HCT116 (cell line): ENCODE measurements around the gene CYP3A4. TPM values are rescaled to one million over a fixed set of nuclear protein-coding genes. Genes with fewer than 3 reads are reported as not detected.

Experiments
- ATAC-seq: fragments of 200-7000 bp; cut with Tn5 transposase; 2 replicates; pipeline ENCODE4 v1.9.1; 2020; ENCODE audit warnings: mild to moderate bottlenecking, moderate library complexity
- BruUV-seq: library from RNA; stranded (reverse); fragments of 400-500 nt; replicated peaks from 2 replicates; lab custom pipeline; 2021; lab: Mats Ljungman, UMichigan
- CTCF ChIA-PET: fragments of 300-600 bp; sonication (Branson Sonifier 250); formaldehyde crosslinking; loops from one replicate; lab custom pipeline; 2021; ENCODE audit warnings: antibody characterized with exemption; lab: Charles Lee
- POLR2A ChIA-PET: fragments of 300-600, 350-600 bp; sonication (Branson Sonifier 250); formaldehyde crosslinking; loops from one replicate; lab custom pipeline; 2021; ENCODE audit warnings: antibody characterized with exemption; lab: Charles Lee
- RAD21 ChIA-PET, 2 experiments: fragments of 300-600 bp; sonication (Branson Sonifier 250); formaldehyde crosslinking; loops; one replicate each; lab custom pipeline; 2023; ENCODE audit warnings: low total read pairs in 2 of 2; ENCODE audit not compliant: uncharacterized antibody in 2 of 2, unreplicated experiment in 2 of 2, low non-redundant PET in 1 of 2; lab: Charles Lee
- DNase-seq: peaks from one replicate; pipeline ENCODE4 v3.0.0-alpha.2; 2010; ENCODE audit warnings: low read depth, low spot score
- H2AFZ ChIP-seq: fragments of 200-600 bp; shearing (Covaris generic), sonication (generic); 2 replicates; pipeline ENCODE4 v1.6.1; 2017; ENCODE audit warnings: low read depth, mixed run types, mixed read lengths, antibody characterized with exemption, low read length; ENCODE audit not compliant: poor library complexity, severe bottlenecking
- H3K27ac ChIP-seq: 2 replicates; pipeline ENCODE4 v1.5.1; 2012; ENCODE audit warnings: low read depth, low read length
- H3K27me3 ChIP-seq: fragments of 200-600 bp; sonication (generic); 2 replicates; pipeline ENCODE4 v1.6.1; 2016; ENCODE audit warnings: mixed run types, low read length, mixed read lengths; ENCODE audit not compliant: insufficient read depth
- H3K36me3 ChIP-seq, 2 experiments: fragments of 200-500 bp in 1 of 2; fragments of 200-600 bp in 1 of 2; sonication (Bioruptor generic) in 1 of 2; sonication (generic) in 1 of 2; 2 replicates each; pipeline versions ENCODE4 v1.5.1 to v1.6.1; 2014 to 2016; ENCODE audit warnings: low read length in 2 of 2, inconsistent platforms in 1 of 2, mixed read lengths in 1 of 2, mixed run types in 1 of 2; ENCODE audit not compliant: insufficient read depth in 2 of 2, control insufficient read depth in 1 of 2
- H3K4me1 ChIP-seq, 2 experiments: fragments of 200-600 bp in 1 of 2; sonication (generic) in 1 of 2; 2 replicates each; pipeline versions ENCODE4 v1.5.1 to v1.6.1; 2012 to 2017; ENCODE audit warnings: low read length in 2 of 2, inconsistent platforms in 1 of 2, mild to moderate bottlenecking in 1 of 2, mixed read lengths in 1 of 2, mixed run types in 1 of 2, moderate library complexity in 1 of 2; ENCODE audit not compliant: insufficient read depth in 2 of 2, control insufficient read depth in 1 of 2
- H3K4me2 ChIP-seq: fragments of 200-600 bp; sonication (generic); 2 replicates; pipeline ENCODE4 v1.6.1; 2017; ENCODE audit warnings: mixed run types, low read length, mixed read lengths
- H3K4me3 ChIP-seq, 2 experiments: fragments of 200-600 bp in 1 of 2; sonication (generic) in 1 of 2; replicated peaks in 1 of 2; 2 replicates each; pipeline ENCODE4 v1.5.1; 2011 to 2016; ENCODE audit warnings: low read length in 2 of 2, control low read depth in 1 of 2, low read depth in 1 of 2, mild to moderate bottlenecking in 1 of 2, mixed read lengths in 1 of 2, mixed run types in 1 of 2
- H3K79me2 ChIP-seq: fragments of 200-600 bp; sonication (generic); 2 replicates; pipeline ENCODE4 v1.6.1; 2017; ENCODE audit warnings: mild to moderate bottlenecking, mixed run types, low read length, moderate library complexity, mixed read lengths; ENCODE audit not compliant: insufficient read depth
- H3K9ac ChIP-seq: fragments of 200-600 bp; sonication (generic); 2 replicates; pipeline ENCODE4 v1.6.1; 2016; ENCODE audit warnings: low read length, mixed read lengths
- H3K9me2 ChIP-seq: fragments of 200-600 bp; sonication (generic), shearing (Covaris generic); 2 replicates; pipeline ENCODE4 v1.6.1; 2017; ENCODE audit warnings: mixed run types, mild to moderate bottlenecking, moderate library complexity; ENCODE audit not compliant: insufficient read depth
- H3K9me3 ChIP-seq, 2 experiments: fragments of 200-500 bp in 1 of 2; fragments of 200-600 bp in 1 of 2; sonication (Bioruptor generic) in 1 of 2; sonication (generic) in 1 of 2; 2 replicates each; pipeline ENCODE4 v1.6.1; 2014 to 2017; ENCODE audit warnings: low read length in 2 of 2, mixed read lengths in 2 of 2, inconsistent platforms in 1 of 2, low read depth in 1 of 2, mild to moderate bottlenecking in 1 of 2, mixed run types in 1 of 2, moderate library complexity in 1 of 2; ENCODE audit not compliant: control insufficient read depth in 1 of 2, insufficient read depth in 1 of 2
- H4K20me1 ChIP-seq: fragments of 200-600 bp; sonication (generic), shearing (Covaris generic); 2 replicates; pipeline ENCODE4 v1.6.1; 2017; ENCODE audit warnings: mixed run types, mild to moderate bottlenecking, moderate library complexity; ENCODE audit not compliant: insufficient read depth
- EGR1 ChIP-seq: IDR thresholded peaks from 2 replicates; pipeline ENCODE4 v1.6.1; 2012; ENCODE audit warnings: low read depth
- ELF1 ChIP-seq: IDR thresholded peaks from 2 replicates; pipeline ENCODE4 v1.6.1; 2012; ENCODE audit warnings: low read depth, borderline replicate concordance
- EZH2 ChIP-seq: fragments of 200-600 bp; sonication (generic); IDR thresholded peaks from 2 replicates; pipeline ENCODE4 v1.6.1; 2017; ENCODE audit warnings: antibody characterized with exemption, mixed run types
- JUND ChIP-seq: IDR thresholded peaks from 2 replicates; pipeline ENCODE4 v1.6.1; 2012
- POLR2A ChIP-seq: IDR thresholded peaks from 2 replicates; pipeline ENCODE4 v1.7.0; 2011; ENCODE audit warnings: borderline replicate concordance; ENCODE audit not compliant: insufficient read depth, insufficient read length; ENCODE audit errors: extremely low read depth
- POLR2AphosphoS5 ChIP-seq: IDR thresholded peaks from 2 replicates; pipeline ENCODE4 v1.6.1; 2011; ENCODE audit warnings: mild to moderate bottlenecking, low read depth, low read length, moderate library complexity
- RAD21 ChIP-seq: IDR thresholded peaks from 2 replicates; pipeline ENCODE4 v1.6.1; 2012; ENCODE audit warnings: low read depth, mild to moderate bottlenecking
- SIN3A ChIP-seq: IDR thresholded peaks from 2 replicates; pipeline ENCODE4 v1.6.1; 2012; ENCODE audit warnings: low read depth
- TCF7L2 ChIP-seq: IDR thresholded peaks from 2 replicates; pipeline ENCODE4 v1.7.0; 2011; ENCODE audit warnings: borderline replicate concordance, inconsistent platforms; ENCODE audit not compliant: insufficient read depth, insufficient read length; ENCODE audit errors: extremely low read depth
- ZFX ChIP-seq: fragments of 450-650 bp; IDR thresholded peaks from 2 replicates; pipeline ENCODE4 v1.6.1; 2017
- intact Hi-C: fragments of 100-400 bp; cut with micrococcal nuclease; formaldehyde crosslinking; loops from 2 replicates; pipeline ENCODE4 v1.10.0; 2022
- total RNA-seq: library from RNA; stranded (reverse); gene quantifications from one replicate; pipeline ENCODE4 v1.2.1, GENCODE V29; 2021; ENCODE audit not compliant: unreplicated experiment
- TF ChIP-seq, protein P1 (sequence below), 3 experiments: fragments of 200-600 bp in 1 of 3; sonication (generic) in 1 of 3; IDR thresholded peaks in 2 of 3; conservative IDR thresholded peaks in 1 of 3; 2 replicates each; pipeline ENCODE4 v1.5.1; 2012 to 2017; ENCODE audit warnings: low read depth in 2 of 3, low read length in 2 of 3, antibody characterized with exemption in 1 of 3, borderline replicate concordance in 1 of 3, control low read depth in 1 of 3, mild to moderate bottlenecking in 1 of 3, mixed read lengths in 1 of 3, mixed run types in 1 of 3, moderate library complexity in 1 of 3; ENCODE audit not compliant: insufficient read depth in 1 of 3
- TF ChIP-seq, protein P2 (sequence below): IDR thresholded peaks from 2 replicates; pipeline ENCODE4 v1.6.1; 2012
- TF ChIP-seq, protein P3 (sequence below): IDR thresholded peaks from 2 replicates; pipeline ENCODE4 v1.6.1; 2011; ENCODE audit warnings: mild to moderate bottlenecking, low read length, moderate library complexity; ENCODE audit not compliant: insufficient replicate concordance; ENCODE audit errors: extremely low read depth

The CYP3A4 gene
- total RNA-seq, 1 experiment from 2014 or later: 0.25 TPM

DNA sequence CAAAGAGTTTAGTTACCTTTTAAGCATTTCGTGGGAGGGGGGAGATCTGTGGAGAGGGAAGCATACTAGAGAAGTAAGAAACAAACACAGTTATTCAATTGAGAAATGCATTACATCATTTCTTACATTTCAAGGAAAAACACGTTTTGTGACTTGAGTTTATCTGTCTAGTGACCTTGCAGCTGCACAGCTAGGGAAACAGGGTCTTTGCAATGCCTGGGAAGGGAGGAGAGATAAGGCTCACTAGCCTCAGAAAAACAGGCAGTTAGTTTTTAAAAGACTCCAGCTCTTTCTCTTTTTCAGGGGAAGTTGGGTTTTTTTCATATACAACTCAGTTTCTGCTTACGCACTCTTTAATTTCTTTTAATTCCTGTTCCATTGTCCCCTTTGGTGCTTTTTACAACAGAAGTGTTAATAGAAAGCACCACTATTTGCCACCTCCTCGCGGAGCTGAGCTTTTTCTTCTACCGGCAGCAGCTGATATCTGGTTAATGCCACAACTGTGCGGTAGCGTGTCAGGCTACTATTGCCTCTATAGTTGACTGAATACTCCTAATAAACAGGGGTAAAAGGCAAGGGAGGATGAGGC, 49.4 kb upstream of the CYP3A4 start:
- no peak for ATAC-seq
- Histone ChIP-seq H3K27ac (no peak overlapping the region), H3K9me2 (no peaks in the 10 kb centered on the region), H3K4me3 (no peak overlapping the region), H3K27me3 (no peaks in the 10 kb centered on the region), H2AFZ (no peak overlapping the region), H3K4me2 (no peak overlapping the region), H3K9me3 (no peaks in the 10 kb centered on the region), H3K36me3 (no peaks in the 10 kb centered on the region), H3K9ac (no peak overlapping the region), H3K4me1 (no peaks in the 10 kb centered on the region), H3K79me2 (no peaks in the 10 kb centered on the region), H4K20me1 (no peaks in the 10 kb centered on the region)
- no peak for DNase-seq
- POLR2A ChIA-PET: no interaction called here
- no TSS peak for BruUV-seq
- TF ChIP-seq, protein P1, sequence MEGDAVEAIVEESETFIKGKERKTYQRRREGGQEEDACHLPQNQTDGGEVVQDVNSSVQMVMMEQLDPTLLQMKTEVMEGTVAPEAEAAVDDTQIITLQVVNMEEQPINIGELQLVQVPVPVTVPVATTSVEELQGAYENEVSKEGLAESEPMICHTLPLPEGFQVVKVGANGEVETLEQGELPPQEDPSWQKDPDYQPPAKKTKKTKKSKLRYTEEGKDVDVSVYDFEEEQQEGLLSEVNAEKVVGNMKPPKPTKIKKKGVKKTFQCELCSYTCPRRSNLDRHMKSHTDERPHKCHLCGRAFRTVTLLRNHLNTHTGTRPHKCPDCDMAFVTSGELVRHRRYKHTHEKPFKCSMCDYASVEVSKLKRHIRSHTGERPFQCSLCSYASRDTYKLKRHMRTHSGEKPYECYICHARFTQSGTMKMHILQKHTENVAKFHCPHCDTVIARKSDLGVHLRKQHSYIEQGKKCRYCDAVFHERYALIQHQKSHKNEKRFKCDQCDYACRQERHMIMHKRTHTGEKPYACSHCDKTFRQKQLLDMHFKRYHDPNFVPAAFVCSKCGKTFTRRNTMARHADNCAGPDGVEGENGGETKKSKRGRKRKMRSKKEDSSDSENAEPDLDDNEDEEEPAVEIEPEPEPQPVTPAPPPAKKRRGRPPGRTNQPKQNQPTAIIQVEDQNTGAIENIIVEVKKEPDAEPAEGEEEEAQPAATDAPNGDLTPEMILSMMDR (IDR thresholded peaks at IDR 0.05 in 2 of 3, conservative IDR thresholded peaks at IDR 0.05 in 1 of 3; ENCODE audit: borderline replicate concordance in 1 of 3, insufficient read depth in 1 of 3, low read depth in 2 of 3, low read length in 2 of 3): no peak
- TF ChIP-seq POLR2AphosphoS5: no peak
- TF ChIP-seq TCF7L2: no peak
- no peak for TF ChIP-seq SIN3A
- intact Hi-C loops: loop anchor here (10.0 kb wide), 1 partner anchor 199 kb away; no protein-coding TSS in a partner anchor
- CTCF ChIA-PET: no interaction called here
- RAD21 ChIA-PET: no interaction called here

DNA sequence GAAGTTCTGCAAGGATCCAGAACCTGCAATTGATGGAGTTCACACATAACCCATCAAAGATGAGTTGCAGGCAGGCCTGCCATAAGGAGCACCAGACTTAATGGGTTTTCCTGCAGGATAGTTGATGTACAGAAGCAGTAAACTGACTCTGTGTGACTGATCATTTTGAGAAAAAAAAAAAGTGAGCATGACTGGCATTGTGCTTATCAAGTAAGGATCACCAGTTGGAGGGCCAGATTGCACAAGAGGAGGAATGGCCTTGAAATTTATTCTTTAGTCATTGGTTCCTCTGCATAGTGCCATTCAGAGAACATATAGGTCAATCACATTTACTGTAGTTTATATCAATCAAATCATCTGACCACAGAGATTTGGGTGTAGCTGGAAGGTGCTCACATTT, 47.6 kb upstream of the CYP3A4 start:
- H3K9me2 ChIP-seq: no peaks in the 10 kb centered on the region
- H4K20me1 ChIP-seq: no peaks in the 10 kb centered on the region
- ATAC-seq (no peak), DNase-seq (no peak)
- no peaks in the 10 kb centered on the region for H3K4me1 ChIP-seq
- ChIA-PET CTCF (no interaction called here), RAD21 (no interaction called here), POLR2A (no interaction called here)
- H3K27me3 ChIP-seq: no peaks in the 10 kb centered on the region
- H3K27ac ChIP-seq: no peak overlapping the region
- no peaks in the 10 kb centered on the region for H3K9me3 ChIP-seq
- H3K4me2 ChIP-seq: no peak overlapping the region
- H3K79me2 ChIP-seq: no peaks in the 10 kb centered on the region
- no peak overlapping the region for H2AFZ ChIP-seq
- no peak overlapping the region for H3K9ac ChIP-seq
- no peak overlapping the region for H3K4me3 ChIP-seq
- BruUV-seq: no TSS peak
- H3K36me3 ChIP-seq: no peaks in the 10 kb centered on the region
- intact Hi-C loops: loop anchor here (10.0 kb wide), 1 partner anchor 197 kb away; no protein-coding TSS in a partner anchor
- no peak for TF ChIP-seq EGR1
- no peak for TF ChIP-seq RAD21
- TF ChIP-seq TCF7L2: no peak
- TF ChIP-seq ELF1: no peak
- no peak for TF ChIP-seq ZFX
- no peak for TF ChIP-seq POLR2A
- no peak for TF ChIP-seq SIN3A
- TF ChIP-seq EZH2: no peak
- TF ChIP-seq POLR2AphosphoS5: no peak
- no peak for TF ChIP-seq JUND
- TF ChIP-seq, protein P2, sequence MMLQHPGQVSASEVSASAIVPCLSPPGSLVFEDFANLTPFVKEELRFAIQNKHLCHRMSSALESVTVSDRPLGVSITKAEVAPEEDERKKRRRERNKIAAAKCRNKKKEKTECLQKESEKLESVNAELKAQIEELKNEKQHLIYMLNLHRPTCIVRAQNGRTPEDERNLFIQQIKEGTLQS: no peak
- TF ChIP-seq, protein P3, sequence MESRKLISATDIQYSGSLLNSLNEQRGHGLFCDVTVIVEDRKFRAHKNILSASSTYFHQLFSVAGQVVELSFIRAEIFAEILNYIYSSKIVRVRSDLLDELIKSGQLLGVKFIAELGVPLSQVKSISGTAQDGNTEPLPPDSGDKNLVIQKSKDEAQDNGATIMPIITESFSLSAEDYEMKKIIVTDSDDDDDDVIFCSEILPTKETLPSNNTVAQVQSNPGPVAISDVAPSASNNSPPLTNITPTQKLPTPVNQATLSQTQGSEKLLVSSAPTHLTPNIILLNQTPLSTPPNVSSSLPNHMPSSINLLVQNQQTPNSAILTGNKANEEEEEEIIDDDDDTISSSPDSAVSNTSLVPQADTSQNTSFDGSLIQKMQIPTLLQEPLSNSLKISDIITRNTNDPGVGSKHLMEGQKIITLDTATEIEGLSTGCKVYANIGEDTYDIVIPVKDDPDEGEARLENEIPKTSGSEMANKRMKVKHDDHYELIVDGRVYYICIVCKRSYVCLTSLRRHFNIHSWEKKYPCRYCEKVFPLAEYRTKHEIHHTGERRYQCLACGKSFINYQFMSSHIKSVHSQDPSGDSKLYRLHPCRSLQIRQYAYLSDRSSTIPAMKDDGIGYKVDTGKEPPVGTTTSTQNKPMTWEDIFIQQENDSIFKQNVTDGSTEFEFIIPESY: no peak
